Measurements from ENCODE around the gene GJB4.
"Not testable (repeated sequence)": the region's sequence is repeated elsewhere in the genome, so short reads cannot be mapped to it uniquely, and the experiment has no call there.

GJB4 gene

GRCh38 chr1:34808051-34808810 lies 48.7 kb downstream of the GJB4 start:
- no peak for DNase-seq

GRCh38 chr1:34810781-34811180 lies 51.2 kb downstream of the GJB4 start:
- not testable (repeated sequence) for DNase-seq

Measured in activated gamma-delta T cell treated with Interleukin-2 at 50 U/mL for 16 hours (primary cell).